Ascending aorta (tissue), 2 donors: ENCODE data around the gene C3. TPM values are rescaled to one million over a fixed set of nuclear protein-coding genes. Genes with fewer than 3 reads are reported as not detected.

Experiments
- DNase-seq, 2 donors: peaks; one replicate each; pipeline ENCODE4 v3.0.0-alpha.2; 2019; ENCODE audit warnings: low spot score in 2 of 2
- H3K27ac ChIP-seq, 2 donors: fragments of 200-600 bp; sonication (generic); one replicate each; pipeline ENCODE4 v1.5.1; 2016 to 2017; ENCODE audit warnings: mild to moderate bottlenecking in 1 of 2
- H3K27me3 ChIP-seq: fragments of 200-600 bp; sonication (generic); one replicate; pipeline ENCODE4 v1.5.1; 2017
- H3K36me3 ChIP-seq, 2 donors: fragments of 200-600 bp; sonication (generic); one replicate each; pipeline ENCODE4 v1.5.1; 2016
- H3K4me1 ChIP-seq, 2 donors: fragments of 200-600 bp; sonication (generic); one replicate each; pipeline ENCODE4 v1.5.1; 2016 to 2017; ENCODE audit warnings: mild to moderate bottlenecking in 1 of 2
- H3K4me3 ChIP-seq, 2 donors: fragments of 200-600 bp; sonication (generic); one replicate each; pipeline ENCODE4 v1.5.1; 2016 to 2017; ENCODE audit warnings: mild to moderate bottlenecking in 1 of 2
- H3K9me3 ChIP-seq, 2 donors: fragments of 200-600 bp; sonication (generic); one replicate each; pipeline ENCODE4 v1.5.1; 2016
- intact Hi-C: fragments of 100-400 bp; cut with DNase I; formaldehyde crosslinking; loops from one replicate; pipeline ENCODE4 v1.15.1; 2023
- total RNA-seq: library from RNA; depleted of rRNA; stranded (reverse); fragments of >200 nt; gene quantifications from one replicate; pipeline ENCODE4 v1.1.0, GENCODE V29; 2016
- TF ChIP-seq, protein P1 (sequence below), 3 experiments: fragments of 200-600 bp in 2 of 3; fragments of 450-650 bp in 1 of 3; sonication (generic) in 2 of 3; IDR thresholded peaks; one replicate each; pipeline ENCODE4 v1.5.1; 2016 to 2019; ENCODE audit warnings: antibody characterized with exemption in 3 of 3, mild to moderate bottlenecking in 1 of 3, moderate library complexity in 1 of 3

C3 gene
- total RNA-seq, 1 donor from 2014 or later, result 2,421 TPM

GRCh38 chr19:6706633-6706958 lies 13.9 kb downstream of the C3 start:
- Histone ChIP-seq H3K9me3 (no peaks in the 10 kb centered on the region), H3K4me3 (no peak overlapping the region), H3K4me1 (no peaks in the 10 kb centered on the region), H3K36me3 (no peaks in the 10 kb centered on the region), H3K27ac (no peak overlapping the region), H3K27me3 (no peaks in the 10 kb centered on the region)
- TF ChIP-seq, protein P1, sequence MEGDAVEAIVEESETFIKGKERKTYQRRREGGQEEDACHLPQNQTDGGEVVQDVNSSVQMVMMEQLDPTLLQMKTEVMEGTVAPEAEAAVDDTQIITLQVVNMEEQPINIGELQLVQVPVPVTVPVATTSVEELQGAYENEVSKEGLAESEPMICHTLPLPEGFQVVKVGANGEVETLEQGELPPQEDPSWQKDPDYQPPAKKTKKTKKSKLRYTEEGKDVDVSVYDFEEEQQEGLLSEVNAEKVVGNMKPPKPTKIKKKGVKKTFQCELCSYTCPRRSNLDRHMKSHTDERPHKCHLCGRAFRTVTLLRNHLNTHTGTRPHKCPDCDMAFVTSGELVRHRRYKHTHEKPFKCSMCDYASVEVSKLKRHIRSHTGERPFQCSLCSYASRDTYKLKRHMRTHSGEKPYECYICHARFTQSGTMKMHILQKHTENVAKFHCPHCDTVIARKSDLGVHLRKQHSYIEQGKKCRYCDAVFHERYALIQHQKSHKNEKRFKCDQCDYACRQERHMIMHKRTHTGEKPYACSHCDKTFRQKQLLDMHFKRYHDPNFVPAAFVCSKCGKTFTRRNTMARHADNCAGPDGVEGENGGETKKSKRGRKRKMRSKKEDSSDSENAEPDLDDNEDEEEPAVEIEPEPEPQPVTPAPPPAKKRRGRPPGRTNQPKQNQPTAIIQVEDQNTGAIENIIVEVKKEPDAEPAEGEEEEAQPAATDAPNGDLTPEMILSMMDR (IDR thresholded peaks at IDR 0.05), result no peak
- DNase-seq, result no peak
- intact Hi-C loops, result no loop called here

GRCh38 chr19:6705931-6706632 lies 14.4 kb downstream of the C3 start:
- Histone ChIP-seq H3K36me3 (no peaks in the 10 kb centered on the region), H3K27ac (no peak overlapping the region), H3K27me3 (no peaks in the 10 kb centered on the region), H3K9me3 (no peaks in the 10 kb centered on the region), H3K4me1 (no peaks in the 10 kb centered on the region), H3K4me3 (no peak overlapping the region)
- no peak for DNase-seq
- TF ChIP-seq, protein P1 (IDR thresholded peaks at IDR 0.05), result no peak
- intact Hi-C loops, result no loop called here

GRCh38 chr19:6700586-6701316 lies 19.7 kb downstream of the C3 start:
- intact Hi-C loops, result no loop called here
- DNase-seq, result no peak
- no peak overlapping the region for H3K4me3 ChIP-seq
- H3K27me3 ChIP-seq, result no peaks in the 10 kb centered on the region
- no peaks in the 10 kb centered on the region for H3K36me3 ChIP-seq
- no peak overlapping the region for H3K27ac ChIP-seq
- H3K9me3 ChIP-seq, result no peaks in the 10 kb centered on the region
- no peaks in the 10 kb centered on the region for H3K4me1 ChIP-seq
- TF ChIP-seq, protein P1 (IDR thresholded peaks at IDR 0.05), result no peak

- TF ChIP-seq, protein P1 (IDR thresholded peaks at IDR 0.05), result no peak
- no peaks in the 10 kb centered on the region for H3K27me3 ChIP-seq
- H3K4me3 ChIP-seq, result no peak overlapping the region
- intact Hi-C loops, result no loop called here
- no peak for DNase-seq
- H3K4me1 ChIP-seq, result no peaks in the 10 kb centered on the region
- no peaks in the 10 kb centered on the region for H3K36me3 ChIP-seq
- H3K27ac ChIP-seq, result no peak overlapping the region
- H3K9me3 ChIP-seq, result no peaks in the 10 kb centered on the region
Observed at GRCh38 chr19:6699935-6700334, 20.5 kb downstream of the C3 start.

- DNase-seq, result no peak
- no peak overlapping the region for H3K27ac ChIP-seq
- H3K27me3 ChIP-seq, result no peaks in the 10 kb centered on the region
- intact Hi-C loops, result no loop called here
- TF ChIP-seq, protein P1 (IDR thresholded peaks at IDR 0.05), result no peak
- H3K4me3 ChIP-seq, result no peak overlapping the region
- no peaks in the 10 kb centered on the region for H3K36me3 ChIP-seq
- no peaks in the 10 kb centered on the region for H3K9me3 ChIP-seq
- no peaks in the 10 kb centered on the region for H3K4me1 ChIP-seq
Observed at GRCh38 chr19:6697291-6697690, 23.2 kb downstream of the C3 start.
